GM21528 (cell line): Measurements from ENCODE around the gene DNLZ.

Experiments used
- ATAC-seq: cut with Tn5 transposase; IDR thresholded peaks from one replicate; pipeline ENCODE4 v1.9.1; 2021; ENCODE audit warnings: mild to moderate bottlenecking, moderate library complexity; ENCODE audit not compliant: unreplicated experiment, low FRiP score

DNLZ gene

DNA sequence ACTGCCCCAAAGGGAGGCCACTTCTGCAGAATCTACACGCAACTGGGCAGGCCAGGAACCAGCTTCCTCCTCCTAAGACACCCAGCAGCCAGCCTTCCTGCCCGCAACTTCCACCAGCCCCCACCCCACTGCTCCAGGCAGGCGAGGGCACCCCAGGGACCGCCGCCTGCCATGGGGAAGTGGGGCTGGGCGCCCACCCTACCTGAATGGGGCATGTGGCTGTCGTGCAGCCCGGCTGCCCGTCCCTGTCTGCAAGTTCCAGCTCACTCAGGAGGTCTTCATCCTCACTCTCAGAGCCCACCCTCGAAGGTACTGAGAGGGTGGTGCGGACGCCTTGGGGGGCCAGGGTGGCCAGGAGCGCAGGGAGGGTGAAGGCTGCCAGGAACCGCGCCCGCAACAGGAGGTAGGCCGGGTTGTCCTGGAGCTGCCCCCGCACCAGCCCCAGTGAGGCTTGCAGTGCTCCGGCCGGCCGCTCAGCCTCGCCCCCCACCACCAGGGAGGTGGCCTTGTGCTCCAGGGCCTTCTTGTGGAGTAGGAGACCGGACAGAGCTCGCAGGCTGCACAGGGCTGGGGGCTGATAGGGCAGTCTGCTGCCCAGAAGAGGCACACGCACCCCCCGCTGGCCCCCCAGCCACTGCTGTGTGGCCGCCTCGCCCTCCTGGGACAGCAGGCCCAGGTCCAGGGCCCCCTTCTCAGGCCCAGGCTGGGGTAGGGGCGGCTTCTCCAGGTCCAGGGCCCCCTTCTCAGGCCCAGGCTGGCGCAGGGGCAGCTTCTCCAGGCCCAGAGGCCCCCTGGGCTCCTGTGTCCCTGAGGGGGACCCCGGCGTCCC lies 14.0 kb upstream of the DNLZ start:
- no peak for ATAC-seq

GRCh38 chr9:136376457-136376856 lies 12.9 kb upstream of the DNLZ start:
- ATAC-seq = no peak

- no peak for ATAC-seq
Measured at GRCh38 chr9:136375096-136375495, 11.6 kb upstream of the DNLZ start.

- no peak for ATAC-seq
Measured at GRCh38 chr9:136374183-136374575, 10.6 kb upstream of the DNLZ start.

- ATAC-seq = no peak
Measured at GRCh38 chr9:136373300-136374182, 10.0 kb upstream of the DNLZ start, which contains the start of gene CARD9. Gene CARD9 (minus strand): TSS chr9:136373669. CDS start chr9:136372078, 1,591 bp downstream.

DNA sequence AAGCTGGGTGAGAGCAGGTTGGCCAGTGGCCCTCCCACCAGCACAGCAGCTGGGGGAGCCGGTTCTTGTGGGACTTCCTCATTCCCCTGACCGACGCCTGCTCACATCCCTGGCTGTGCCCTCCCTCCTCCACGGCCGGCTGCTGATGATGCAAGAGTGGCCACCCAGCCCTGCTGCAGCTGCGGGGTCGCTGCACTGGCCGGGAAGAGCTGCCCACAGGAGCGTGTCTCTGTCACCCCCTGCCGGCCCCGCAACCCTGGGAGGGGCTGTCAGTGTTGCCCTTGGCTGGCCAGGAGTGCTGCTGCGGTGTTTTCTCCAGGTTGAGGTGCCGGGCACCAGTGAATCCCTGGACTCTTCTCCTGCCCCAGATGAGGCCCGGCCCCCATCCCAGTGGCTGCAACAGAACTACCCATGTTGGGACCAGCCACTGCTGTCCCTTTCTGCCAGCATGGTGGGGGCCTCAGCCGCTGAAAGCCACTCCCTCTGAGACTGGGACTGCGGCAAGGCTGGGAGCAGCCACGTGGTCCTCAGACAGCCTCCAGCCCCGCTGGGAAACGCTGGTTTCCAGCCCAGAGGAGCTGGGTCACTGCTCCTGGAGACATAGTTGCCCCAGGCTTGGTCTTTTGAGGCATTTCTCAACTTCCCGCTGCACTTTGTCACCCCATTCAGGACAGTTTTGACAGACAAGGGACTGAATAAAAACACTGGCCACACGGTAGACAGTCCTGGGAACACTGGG lies 9.2 kb upstream of the DNLZ start:
- no peak for ATAC-seq

DNA sequence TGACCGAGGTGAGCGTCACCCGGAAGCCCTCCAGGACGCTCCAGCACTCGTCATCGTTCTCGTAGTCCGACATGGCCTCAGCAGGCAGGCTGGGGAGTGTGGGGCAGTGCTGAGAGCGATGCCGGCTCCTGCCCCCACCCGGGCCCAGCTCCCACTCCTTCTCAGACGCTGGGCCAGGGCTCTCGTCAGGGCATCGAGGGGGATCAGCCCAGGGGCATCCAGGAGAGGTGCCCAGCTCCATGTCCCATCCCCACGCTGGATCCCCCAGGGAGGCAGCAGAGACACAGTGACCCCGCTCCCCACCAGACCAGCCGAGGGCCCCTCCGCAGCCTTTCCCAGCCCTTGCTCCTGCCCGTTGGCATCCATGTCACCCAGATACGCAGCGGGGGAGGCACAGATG lies 8.5 kb upstream of the DNLZ start:
- no peak for ATAC-seq

GRCh38 chr9:136371533-136371880 lies 8.0 kb upstream of the DNLZ start:
- ATAC-seq = no peak

- ATAC-seq = no peak
Measured at GRCh38 chr9:136370687-136371532, 7.4 kb upstream of the DNLZ start.

GRCh38 chr9:136370037-136370436 lies 6.5 kb upstream of the DNLZ start:
- no peak for ATAC-seq

DNA sequence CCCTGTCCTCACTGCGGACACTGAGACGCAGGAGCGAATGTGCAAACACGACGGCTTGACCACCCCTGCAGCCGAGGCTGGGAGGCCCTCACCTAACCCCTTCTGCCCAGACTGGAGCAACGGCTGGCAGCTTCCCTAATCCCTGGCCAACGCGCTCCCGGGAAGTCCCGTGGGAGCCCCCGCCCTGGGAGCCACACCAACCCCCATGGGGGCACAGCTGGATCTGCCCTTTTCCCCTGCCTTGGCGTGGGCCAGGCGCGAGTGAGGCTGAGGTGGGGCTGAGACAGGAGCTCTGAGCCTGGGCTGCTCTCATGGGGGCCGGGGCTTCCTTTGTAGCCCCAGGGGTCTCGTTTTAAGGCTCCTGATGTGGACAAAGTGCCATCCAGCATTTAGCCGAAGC lies 4.6 kb upstream of the DNLZ start:
- no peak for ATAC-seq

DNA sequence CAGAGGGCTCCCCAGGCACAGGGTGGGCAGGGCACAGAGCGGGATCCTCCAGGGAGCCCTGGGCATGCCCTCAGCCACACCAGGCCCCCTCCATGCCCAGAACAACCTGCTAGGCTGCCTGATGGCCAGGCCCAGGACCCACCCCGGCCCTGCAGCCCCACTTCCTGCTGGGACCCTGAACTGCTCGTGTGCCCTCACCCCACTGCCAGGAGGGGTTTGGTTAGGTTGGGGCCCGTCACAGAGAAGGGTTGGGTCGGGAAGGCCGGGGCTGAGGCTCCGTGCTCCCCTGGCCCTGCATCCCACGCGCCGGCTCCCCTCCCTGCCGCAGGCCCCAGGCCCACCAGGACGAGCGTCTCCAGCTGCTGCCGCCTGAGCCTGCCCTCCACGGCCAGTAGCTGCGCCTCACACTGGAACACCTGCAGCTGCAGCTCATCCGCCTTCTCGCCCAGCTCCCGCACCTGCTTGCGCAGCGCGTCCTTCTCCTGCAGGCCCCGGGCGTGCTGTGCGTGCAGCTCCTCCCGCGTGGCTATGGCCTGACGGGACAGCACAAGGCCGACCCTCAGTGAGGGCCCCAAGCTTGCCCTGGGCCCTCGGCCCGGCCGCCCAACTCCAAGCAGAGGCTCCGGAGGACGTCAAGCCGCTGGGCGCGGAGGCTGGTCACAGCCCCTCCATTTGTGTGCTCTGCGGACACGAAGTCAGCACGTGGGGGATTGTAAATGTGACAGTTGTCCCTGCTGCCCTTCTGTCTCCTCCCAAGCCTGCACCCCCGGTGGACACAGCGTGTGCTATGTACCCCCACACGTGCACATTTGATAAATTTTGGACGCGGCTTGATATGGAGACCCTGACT lies 4.0 kb upstream of the DNLZ start:
- ATAC-seq = no peak

- no peak for ATAC-seq
Measured at GRCh38 chr9:136366826-136367225, 3.3 kb upstream of the DNLZ start.

- ATAC-seq = no peak
Measured at GRCh38 chr9:136365775-136366222, 2.3 kb upstream of the DNLZ start.

DNA sequence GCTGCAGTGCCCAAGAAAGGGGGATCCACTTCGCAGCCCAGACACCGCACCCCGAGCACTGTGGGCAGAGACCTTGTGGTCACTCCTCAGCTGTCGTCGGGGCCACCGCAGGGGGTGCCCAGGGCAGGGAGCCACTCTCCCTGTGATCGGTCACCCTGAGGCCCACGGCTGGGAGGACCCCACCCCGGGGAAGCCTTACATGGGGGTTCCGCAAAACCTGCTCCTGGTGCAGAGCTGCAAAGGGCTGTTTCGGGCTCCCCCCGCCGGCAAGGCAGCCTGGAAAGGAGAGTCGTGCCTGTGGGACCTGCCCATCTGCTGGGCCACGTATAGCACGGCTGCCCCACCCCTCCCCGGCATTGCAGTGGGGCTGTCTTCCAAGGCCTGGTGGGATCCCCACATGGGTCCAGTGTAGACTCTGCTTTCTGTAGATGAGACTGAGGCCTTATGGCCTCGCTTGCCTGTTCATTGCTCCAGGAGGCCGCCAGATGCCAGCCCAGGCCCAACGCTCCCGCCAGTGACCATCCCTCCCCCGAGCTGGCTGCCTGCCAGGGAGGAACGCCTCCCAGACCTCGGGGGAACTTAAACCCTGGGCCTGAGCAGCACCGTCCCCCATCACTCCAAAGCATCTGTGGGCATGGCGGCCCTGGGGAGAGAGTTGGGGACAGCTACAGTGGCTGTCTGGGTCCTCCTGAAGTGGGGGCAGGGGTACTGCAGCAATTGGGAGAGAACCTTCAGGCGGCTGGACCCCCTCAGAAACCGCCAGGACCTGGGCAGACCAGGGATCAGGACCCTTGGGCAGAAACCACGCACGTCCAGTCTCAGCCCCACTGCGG lies 1.6 kb upstream of the DNLZ start:
- ATAC-seq = no peak

DNA sequence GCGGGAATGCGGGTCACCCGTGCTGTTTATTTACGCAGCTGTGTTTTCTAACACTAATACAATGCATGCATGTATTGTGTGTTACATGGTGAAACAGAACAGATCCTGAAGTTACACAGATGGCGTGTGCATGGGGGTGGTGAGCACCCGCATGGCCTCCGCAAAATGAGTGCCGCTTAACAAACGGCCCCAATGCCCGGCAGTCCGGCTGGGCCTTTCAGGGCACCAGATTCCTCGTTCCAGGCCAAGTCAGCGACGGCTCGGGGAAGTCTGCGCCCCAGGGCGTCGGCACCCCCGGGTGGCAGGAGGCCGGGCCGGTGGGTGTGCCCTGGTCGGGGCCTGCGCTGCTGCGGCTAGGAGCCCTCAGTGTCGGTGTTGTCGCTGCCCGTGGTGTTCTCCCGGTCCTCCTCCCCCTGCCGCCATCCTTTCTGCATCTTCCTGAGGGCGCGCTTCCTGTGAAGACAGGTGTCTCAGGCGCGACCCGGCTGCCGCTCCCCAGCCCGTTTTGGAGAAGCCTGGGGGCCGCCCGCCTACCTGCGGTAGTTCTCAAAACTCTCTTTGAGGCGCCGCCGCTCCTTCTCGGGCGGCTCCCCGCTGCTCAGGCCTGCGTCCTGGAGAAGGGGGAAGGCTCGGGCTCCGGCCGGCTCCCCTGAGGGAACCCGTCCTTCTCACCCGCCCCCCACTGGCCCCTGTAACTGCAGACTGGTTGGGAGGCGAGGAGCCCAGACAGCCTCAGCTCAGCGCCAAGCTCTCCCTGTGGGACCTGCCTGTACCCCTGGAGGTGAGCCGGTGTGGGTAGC lies 605 bp upstream of the DNLZ start:
- no peak for ATAC-seq

GRCh38 chr9:136362450-136362784 lies 1.1 kb downstream of the DNLZ start:
- no peak for ATAC-seq
